Astrocyte of the spinal cord (primary cell): Measurements from ENCODE around the gene PXYLP1.
"Not testable (repeated sequence)": the region's sequence is repeated elsewhere in the genome, so short reads cannot be mapped to it uniquely, and the experiment has no call there.

Experiments
- DNase-seq: peaks from one replicate; pipeline ENCODE4 v3.0.0; 2011; ENCODE audit warnings: low read depth, low spot score
- H3K4me3 ChIP-seq: 2 replicates; pipeline ENCODE4 v1.5.1; 2011; ENCODE audit warnings: low read depth, mild to moderate bottlenecking, low read length, moderate library complexity
- CTCF ChIP-seq: IDR thresholded peaks from 2 replicates; pipeline ENCODE4 v1.5.1; 2012; ENCODE audit warnings: low read depth, mild to moderate bottlenecking, low read length, inconsistent platforms
- in situ Hi-C: cut with HindIII; loops from 2 replicates; pipeline ENCODE4 v1.10.0; 2017; ENCODE audit warnings: low sequenced_read_pairs

Gene PXYLP1

GRCh38 chr3:141308588-141309218 is 77.1 kb downstream of the PXYLP1 start:
- DNase-seq, result peak; percentile 42
- peak; percentile 68 for TF ChIP-seq CTCF
- H3K4me3 ChIP-seq, result no peak overlapping the region
- in situ Hi-C loops, result no loop called here

DNA sequence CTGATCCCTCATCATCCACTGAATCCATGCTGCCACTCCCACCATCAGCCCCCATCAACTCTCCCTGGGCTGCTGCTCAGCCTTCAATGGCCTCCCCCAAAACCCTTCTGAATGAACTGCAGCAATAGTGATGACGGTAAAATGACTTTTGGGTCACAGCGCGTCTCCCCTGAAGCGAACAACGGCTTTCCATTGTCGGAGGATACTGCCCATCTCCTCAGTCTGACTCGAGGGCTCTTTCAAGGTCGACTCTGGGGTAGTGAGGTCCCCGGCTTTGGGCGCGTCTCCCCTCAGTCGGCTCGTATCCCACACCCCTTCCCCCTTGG is 79.5 kb downstream of the PXYLP1 start:
- no peak for TF ChIP-seq CTCF
- DNase-seq, result no peak
- peak overlapping the region; percentile 64 for H3K4me3 ChIP-seq
- in situ Hi-C loops, result no loop called here

DNA sequence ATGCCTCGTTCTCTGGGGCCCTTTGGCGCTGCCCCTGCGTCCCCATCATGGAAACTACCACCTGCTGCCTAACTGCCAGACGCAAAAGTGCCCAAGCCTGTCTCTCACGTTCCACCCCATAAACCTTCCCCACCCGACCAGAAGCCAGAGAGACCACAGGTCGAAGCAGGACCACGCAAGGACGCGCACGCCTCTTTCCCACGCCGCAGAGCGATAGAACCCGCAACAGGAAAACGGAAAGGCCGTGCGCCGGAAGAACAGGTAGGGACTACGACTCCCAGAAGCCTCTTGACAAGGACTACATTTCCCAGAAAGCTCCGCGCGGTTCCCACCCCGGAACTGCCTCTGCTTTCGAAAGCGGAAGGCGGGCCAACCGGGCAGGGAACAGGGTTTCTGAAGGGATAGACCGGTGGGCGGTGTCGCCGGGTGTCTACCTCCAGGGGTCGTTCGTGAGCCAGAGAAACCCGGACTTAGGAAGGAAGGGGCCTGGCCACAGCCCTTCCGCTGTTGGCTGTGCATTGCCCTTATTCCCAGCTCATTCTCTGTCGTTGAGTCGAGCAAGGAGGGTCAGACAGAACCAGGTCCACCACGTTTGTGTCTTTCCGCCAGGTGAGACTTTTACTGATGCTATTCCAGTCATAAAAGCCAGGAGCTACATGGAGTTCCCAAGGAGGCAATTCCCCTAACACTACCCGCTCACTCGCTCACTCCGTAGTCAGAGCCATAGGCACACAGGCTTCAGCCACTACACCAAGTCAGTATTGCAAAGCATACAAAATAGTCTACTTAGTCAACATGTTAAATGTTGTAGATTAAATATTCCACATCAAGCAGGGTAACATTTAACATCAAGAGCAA is 80.1 kb downstream of the PXYLP1 start:
- peak; percentile 74 for TF ChIP-seq CTCF
- peak overlapping the region; percentile 64 for H3K4me3 ChIP-seq
- peak; percentile 99 for DNase-seq
- in situ Hi-C loops, result no loop called here

DNA sequence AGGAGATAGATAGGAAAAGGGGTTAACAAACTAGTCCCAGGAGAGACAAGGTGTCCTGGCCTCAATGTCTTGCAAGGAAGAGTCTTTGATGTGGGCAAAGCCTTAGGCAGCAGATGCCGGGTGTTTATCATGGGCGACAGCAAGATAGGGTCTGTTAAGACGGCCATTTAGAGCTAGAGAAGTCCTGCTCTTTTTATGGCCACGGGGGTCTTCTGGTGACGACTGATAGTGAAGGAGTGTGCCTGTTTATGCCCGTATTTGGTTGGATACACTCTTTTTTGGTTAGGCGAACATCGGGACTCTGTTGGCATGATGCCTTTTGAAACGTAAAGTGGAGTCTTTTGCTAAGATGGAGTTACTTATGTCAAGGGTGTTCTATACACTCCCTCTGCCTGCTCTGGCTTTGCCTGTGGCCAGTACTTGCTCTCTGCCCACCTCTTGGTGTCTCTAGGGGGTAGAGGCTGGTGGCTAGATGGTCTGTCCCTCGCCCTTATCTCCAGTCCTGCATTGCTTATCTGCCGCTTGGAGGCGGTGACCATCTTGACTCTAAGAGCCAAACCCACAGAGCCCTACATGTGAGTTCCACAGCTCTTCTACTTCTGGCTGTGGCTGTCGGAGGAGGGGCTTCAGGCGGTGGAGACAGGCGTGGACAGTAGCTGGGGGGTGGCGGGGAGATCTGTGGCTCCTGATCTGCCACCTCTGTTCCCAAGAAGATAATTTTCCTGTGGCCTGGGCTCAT is 80.9 kb downstream of the PXYLP1 start:
- peak overlapping the region; percentile 64 for H3K4me3 ChIP-seq

DNA sequence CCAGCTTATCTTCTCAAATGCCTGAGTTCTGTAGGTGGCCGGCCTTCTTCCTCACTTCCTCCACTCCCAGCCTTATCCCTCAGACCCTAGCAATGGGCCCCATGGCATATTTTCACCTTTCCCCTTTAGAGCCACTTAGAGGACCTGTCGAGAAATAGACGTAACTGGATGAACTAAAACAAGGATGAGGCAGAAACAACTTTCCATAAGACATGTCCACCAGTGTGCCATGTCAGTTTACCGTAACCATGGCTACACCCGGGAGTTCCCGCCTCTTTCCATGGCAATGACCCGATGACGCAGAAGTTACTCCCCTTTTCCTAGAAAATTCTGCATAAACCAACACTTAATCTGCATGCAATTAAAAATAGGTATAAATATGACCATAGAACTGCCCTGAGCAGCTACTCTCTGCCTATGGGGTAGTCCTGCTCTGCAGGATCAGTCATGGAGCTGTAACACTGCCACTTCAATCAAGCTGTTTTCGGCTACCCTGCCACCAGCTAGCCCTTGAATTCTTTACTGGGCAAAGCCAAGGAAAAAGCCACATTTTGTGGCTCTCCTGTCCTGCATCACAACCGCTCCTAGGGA is 81.6 kb downstream of the PXYLP1 start:
- no peak for TF ChIP-seq CTCF
- H3K4me3 ChIP-seq, result no peak overlapping the region
- DNase-seq, result no peak
- in situ Hi-C loops, result no loop called here

More for the DNA sequence above, 80.9 kb downstream of the PXYLP1 start:
- no peak for TF ChIP-seq CTCF
- in situ Hi-C loops, result no loop called here
- no peak for DNase-seq

DNA sequence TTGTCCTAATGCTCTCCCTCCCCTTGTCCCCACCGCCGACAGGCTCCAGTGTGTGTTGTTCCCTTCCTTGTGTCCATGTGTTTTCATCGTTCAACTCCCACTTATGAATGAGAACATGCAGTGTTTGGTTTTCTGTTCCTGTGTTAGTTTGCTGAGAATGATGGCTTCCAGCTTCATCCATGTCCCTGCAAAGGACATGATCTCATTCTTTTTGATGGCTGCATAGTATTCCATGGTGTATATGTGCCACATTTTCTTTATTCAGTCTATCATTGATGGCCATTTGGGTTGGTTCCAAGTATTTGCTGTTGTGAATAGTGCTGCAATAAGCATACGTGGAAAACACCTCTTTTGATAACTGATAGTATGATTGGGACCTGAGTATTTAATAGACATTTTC is 82.8 kb downstream of the PXYLP1 start:
- DNase-seq, in situ Hi-C loops: not testable (repeated sequence)

More for the DNA sequence above, 82.8 kb downstream of the PXYLP1 start:
- not testable (repeated sequence) for H3K4me3 ChIP-seq
